ENCODE data around the gene CNGB1. TPM values are rescaled to one million over a fixed set of nuclear protein-coding genes. Genes with fewer than 3 reads are reported as not detected.

CNGB1 gene
- total and polyA plus RNA-seq, 2 of the 13 experiments (the other 11 are each of a cell fraction or from before 2014, with no cell fraction given): 0.02 to 0.15 TPM

DNA sequence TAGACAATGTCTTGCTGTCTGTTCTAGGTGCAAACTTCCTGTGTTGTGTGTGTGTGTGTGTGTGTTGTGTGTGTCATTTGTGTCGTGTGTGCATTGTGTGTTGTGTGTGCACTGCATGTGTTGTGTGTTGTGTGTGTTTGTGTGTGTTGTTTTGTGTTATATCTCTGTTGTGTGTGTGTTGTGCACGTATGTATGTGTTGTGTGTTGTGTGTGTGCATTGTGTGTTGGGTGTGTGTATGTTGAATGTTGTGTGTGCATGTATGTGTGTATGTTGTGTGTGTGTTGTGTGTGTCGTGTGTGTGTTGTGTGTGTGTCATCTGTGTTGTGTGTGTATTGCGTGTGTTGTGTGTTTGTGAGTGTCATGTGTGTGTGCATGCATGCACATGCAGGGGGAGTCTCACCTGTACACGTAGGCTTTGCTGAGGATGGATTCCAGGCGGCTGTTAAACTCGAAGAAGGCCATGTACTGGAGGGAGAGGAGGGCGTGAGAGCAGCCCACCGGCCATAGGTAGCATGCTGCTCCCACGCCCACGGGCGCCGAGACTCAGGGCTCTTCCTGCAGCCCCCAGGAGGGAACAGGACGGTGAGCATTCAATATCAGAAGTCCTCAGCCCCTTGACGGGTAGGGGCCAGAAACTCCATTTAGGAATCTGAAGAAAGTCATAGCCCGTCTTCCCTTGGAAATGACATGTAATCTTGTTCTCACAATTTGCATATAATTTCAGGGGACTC, 58.2 kb downstream of the CNGB1 start (continued):
- TF ChIP-seq PHF21A (CRISPR knock-in tag; IDR thresholded peaks at IDR 0.05): no peak
- no peak for TF ChIP-seq NFYC (CRISPR knock-in tag; IDR thresholded peaks at IDR 0.05)
- TF ChIP-seq ZNF460 (CRISPR knock-in tag; IDR thresholded peaks at IDR 0.05; ENCODE audit: borderline replicate concordance): no peak
- TF ChIP-seq SSRP1 (CRISPR knock-in tag; IDR thresholded peaks at IDR 0.05): no peak
- TF ChIP-seq ZBTB3 (CRISPR knock-in tag; IDR thresholded peaks at IDR 0.05; ENCODE audit: borderline replicate concordance, low read depth): no peak
- TF ChIP-seq, protein P1, sequence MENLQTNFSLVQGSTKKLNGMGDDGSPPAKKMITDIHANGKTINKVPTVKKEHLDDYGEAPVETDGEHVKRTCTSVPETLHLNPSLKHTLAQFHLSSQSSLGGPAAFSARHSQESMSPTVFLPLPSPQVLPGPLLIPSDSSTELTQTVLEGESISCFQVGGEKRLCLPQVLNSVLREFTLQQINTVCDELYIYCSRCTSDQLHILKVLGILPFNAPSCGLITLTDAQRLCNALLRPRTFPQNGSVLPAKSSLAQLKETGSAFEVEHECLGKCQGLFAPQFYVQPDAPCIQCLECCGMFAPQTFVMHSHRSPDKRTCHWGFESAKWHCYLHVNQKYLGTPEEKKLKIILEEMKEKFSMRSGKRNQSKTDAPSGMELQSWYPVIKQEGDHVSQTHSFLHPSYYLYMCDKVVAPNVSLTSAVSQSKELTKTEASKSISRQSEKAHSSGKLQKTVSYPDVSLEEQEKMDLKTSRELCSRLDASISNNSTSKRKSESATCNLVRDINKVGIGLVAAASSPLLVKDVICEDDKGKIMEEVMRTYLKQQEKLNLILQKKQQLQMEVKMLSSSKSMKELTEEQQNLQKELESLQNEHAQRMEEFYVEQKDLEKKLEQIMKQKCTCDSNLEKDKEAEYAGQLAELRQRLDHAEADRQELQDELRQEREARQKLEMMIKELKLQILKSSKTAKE (CRISPR knock-in tag; IDR thresholded peaks at IDR 0.05; ENCODE audit: borderline replicate concordance): 0 out of 2 replicates have a peak, but pooled peaks have one; percentile 27
- no peak for TF ChIP-seq ZSCAN12 (CRISPR knock-in tag; IDR thresholded peaks at IDR 0.05)
- TF ChIP-seq SRSF9 (IDR thresholded peaks at IDR 0.05; ENCODE audit: borderline replicate concordance, insufficient read depth, low read depth, low read length, poor library complexity, severe bottlenecking): no peak
- no peak for TF ChIP-seq WIZ (CRISPR knock-in tag; IDR thresholded peaks at IDR 0.05)
- no peak for TF ChIP-seq NKX3-1 (CRISPR knock-in tag; IDR thresholded peaks at IDR 0.05)
- TF ChIP-seq MED13 (CRISPR knock-in tag; IDR thresholded peaks at IDR 0.05): no peak
- no peak for TF ChIP-seq SIX4 (CRISPR knock-in tag; IDR thresholded peaks at IDR 0.05)
- TF ChIP-seq, protein P2, sequence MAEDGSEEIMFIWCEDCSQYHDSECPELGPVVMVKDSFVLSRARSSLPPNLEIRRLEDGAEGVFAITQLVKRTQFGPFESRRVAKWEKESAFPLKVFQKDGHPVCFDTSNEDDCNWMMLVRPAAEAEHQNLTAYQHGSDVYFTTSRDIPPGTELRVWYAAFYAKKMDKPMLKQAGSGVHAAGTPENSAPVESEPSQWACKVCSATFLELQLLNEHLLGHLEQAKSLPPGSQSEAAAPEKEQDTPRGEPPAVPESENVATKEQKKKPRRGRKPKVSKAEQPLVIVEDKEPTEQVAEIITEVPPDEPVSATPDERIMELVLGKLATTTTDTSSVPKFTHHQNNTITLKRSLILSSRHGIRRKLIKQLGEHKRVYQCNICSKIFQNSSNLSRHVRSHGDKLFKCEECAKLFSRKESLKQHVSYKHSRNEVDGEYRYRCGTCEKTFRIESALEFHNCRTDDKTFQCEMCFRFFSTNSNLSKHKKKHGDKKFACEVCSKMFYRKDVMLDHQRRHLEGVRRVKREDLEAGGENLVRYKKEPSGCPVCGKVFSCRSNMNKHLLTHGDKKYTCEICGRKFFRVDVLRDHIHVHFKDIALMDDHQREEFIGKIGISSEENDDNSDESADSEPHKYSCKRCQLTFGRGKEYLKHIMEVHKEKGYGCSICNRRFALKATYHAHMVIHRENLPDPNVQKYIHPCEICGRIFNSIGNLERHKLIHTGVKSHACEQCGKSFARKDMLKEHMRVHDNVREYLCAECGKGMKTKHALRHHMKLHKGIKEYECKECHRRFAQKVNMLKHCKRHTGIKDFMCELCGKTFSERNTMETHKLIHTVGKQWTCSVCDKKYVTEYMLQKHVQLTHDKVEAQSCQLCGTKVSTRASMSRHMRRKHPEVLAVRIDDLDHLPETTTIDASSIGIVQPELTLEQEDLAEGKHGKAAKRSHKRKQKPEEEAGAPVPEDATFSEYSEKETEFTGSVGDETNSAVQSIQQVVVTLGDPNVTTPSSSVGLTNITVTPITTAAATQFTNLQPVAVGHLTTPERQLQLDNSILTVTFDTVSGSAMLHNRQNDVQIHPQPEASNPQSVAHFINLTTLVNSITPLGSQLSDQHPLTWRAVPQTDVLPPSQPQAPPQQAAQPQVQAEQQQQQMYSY (CRISPR knock-in tag; IDR thresholded peaks at IDR 0.05): no peak
- no peak for TF ChIP-seq FOXJ3 (CRISPR knock-in tag; IDR thresholded peaks at IDR 0.05; ENCODE audit: borderline replicate concordance)
- no peak for TF ChIP-seq STAG1 (CRISPR knock-in tag; IDR thresholded peaks at IDR 0.05)
- no peak for TF ChIP-seq ZMYM4 (CRISPR knock-in tag; IDR thresholded peaks at IDR 0.05)
- TF ChIP-seq, protein P3, sequence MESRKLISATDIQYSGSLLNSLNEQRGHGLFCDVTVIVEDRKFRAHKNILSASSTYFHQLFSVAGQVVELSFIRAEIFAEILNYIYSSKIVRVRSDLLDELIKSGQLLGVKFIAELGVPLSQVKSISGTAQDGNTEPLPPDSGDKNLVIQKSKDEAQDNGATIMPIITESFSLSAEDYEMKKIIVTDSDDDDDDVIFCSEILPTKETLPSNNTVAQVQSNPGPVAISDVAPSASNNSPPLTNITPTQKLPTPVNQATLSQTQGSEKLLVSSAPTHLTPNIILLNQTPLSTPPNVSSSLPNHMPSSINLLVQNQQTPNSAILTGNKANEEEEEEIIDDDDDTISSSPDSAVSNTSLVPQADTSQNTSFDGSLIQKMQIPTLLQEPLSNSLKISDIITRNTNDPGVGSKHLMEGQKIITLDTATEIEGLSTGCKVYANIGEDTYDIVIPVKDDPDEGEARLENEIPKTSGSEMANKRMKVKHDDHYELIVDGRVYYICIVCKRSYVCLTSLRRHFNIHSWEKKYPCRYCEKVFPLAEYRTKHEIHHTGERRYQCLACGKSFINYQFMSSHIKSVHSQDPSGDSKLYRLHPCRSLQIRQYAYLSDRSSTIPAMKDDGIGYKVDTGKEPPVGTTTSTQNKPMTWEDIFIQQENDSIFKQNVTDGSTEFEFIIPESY (CRISPR knock-in tag; IDR thresholded peaks at IDR 0.05): no peak
- TF ChIP-seq, protein P4, sequence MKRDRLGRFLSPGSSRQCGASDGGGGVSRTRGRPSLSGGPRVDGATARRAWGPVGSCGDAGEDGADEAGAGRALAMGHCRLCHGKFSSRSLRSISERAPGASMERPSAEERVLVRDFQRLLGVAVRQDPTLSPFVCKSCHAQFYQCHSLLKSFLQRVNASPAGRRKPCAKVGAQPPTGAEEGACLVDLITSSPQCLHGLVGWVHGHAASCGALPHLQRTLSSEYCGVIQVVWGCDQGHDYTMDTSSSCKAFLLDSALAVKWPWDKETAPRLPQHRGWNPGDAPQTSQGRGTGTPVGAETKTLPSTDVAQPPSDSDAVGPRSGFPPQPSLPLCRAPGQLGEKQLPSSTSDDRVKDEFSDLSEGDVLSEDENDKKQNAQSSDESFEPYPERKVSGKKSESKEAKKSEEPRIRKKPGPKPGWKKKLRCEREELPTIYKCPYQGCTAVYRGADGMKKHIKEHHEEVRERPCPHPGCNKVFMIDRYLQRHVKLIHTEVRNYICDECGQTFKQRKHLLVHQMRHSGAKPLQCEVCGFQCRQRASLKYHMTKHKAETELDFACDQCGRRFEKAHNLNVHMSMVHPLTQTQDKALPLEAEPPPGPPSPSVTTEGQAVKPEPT (CRISPR knock-in tag; IDR thresholded peaks at IDR 0.05; ENCODE audit: low read depth): no peak
- no peak for TF ChIP-seq SALL2 (CRISPR knock-in tag; IDR thresholded peaks at IDR 0.05)
- TF ChIP-seq SP1 (IDR thresholded peaks at IDR 0.05): peak; percentile 82; the same call in 1 of the 2 replicates
- TF ChIP-seq SP1 (CRISPR knock-in tag; IDR thresholded peaks at IDR 0.05): no peak

Data from HepG2 (cell line).